Measurements from ENCODE around the gene CSF3. TPM values are rescaled to one million over a fixed set of nuclear protein-coding genes. Genes with fewer than 3 reads are reported as not detected.

The CSF3 gene
- total RNA-seq, 3 donors from 2014 or later (not counting 1 experiment from before 2014, with no cell fraction given) = not detected

DNA sequence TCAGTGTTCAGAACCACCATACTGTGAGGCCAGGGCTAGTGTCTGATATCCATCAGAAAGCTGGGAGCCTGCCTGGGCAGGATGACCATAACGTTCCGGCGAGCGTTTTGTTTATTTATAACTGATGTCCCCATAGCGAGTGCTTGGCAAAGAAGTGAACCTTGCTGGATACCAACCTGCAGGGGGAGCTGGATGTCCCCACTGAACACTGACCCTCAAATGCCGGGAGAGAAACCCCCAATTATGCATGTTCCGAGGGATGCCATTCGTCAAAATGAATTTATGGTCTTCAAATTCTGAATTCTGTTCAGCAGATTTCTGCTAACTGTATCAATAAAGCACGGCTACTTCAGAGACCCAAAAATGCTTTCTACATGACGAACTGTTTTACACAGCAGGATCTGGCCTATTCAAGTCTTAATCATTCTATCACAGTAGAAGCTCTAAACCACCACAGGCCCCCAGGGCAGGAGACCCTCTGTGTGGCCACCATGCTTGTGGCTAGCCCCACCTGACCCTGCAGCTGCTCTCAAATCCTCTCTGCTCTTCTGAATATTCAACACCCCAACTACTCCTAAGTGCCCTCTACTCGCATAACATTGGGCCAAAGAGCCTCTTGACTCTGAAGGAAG is 23.8 kb downstream of the CSF3 start:
- H3K36me3 Mint-ChIP-seq = no peaks in the 10 kb centered on the region
- intact Hi-C loops (cut with micrococcal nuclease) = no loop called here
- no peaks in the 10 kb centered on the region for H3K4me1 ChIP-seq (ENCODE audit: control insufficient read depth, insufficient read depth, low read length)
- H3K27ac Mint-ChIP-seq = no peak overlapping the region
- H3K4me3 ChIP-seq (ENCODE audit: low read length) = no peak overlapping the region
- peak in 1 of 3 donors; percentile 37 for ATAC-seq
- peak in 1 of 2 donors; percentile 37 for DNase-seq
- no peaks in the 10 kb centered on the region for H3K9me3 ChIP-seq (ENCODE audit: control insufficient read depth, insufficient read depth, low read length)
- no peaks in the 10 kb centered on the region for H3K9me3 Mint-ChIP-seq
- no peak overlapping the region for H3K27ac ChIP-seq (ENCODE audit: low read length)
- TF ChIP-seq, protein P1, sequence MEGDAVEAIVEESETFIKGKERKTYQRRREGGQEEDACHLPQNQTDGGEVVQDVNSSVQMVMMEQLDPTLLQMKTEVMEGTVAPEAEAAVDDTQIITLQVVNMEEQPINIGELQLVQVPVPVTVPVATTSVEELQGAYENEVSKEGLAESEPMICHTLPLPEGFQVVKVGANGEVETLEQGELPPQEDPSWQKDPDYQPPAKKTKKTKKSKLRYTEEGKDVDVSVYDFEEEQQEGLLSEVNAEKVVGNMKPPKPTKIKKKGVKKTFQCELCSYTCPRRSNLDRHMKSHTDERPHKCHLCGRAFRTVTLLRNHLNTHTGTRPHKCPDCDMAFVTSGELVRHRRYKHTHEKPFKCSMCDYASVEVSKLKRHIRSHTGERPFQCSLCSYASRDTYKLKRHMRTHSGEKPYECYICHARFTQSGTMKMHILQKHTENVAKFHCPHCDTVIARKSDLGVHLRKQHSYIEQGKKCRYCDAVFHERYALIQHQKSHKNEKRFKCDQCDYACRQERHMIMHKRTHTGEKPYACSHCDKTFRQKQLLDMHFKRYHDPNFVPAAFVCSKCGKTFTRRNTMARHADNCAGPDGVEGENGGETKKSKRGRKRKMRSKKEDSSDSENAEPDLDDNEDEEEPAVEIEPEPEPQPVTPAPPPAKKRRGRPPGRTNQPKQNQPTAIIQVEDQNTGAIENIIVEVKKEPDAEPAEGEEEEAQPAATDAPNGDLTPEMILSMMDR (IDR thresholded peaks at IDR 0.05) = no peak
- peaks cover 25% of the 10 kb centered on the region for H3K36me3 ChIP-seq (ENCODE audit: control insufficient read depth, insufficient read depth, low read length)
- no peak overlapping the region for H3K4me3 Mint-ChIP-seq
- H3K27me3 Mint-ChIP-seq (ENCODE audit: low read depth in 2 of 2) = no peaks in the 10 kb centered on the region
- H3K4me1 Mint-ChIP-seq = peaks cover 0 to 3% of the 10 kb centered on the region in 2 donors
- H3K27me3 ChIP-seq (ENCODE audit: control insufficient read depth, insufficient read depth, low read length) = no peaks in the 10 kb centered on the region
- 68% methylated on average over 11 of the region's 11 CpGs for WGBS (ENCODE audit: insufficient coverage)

DNA sequence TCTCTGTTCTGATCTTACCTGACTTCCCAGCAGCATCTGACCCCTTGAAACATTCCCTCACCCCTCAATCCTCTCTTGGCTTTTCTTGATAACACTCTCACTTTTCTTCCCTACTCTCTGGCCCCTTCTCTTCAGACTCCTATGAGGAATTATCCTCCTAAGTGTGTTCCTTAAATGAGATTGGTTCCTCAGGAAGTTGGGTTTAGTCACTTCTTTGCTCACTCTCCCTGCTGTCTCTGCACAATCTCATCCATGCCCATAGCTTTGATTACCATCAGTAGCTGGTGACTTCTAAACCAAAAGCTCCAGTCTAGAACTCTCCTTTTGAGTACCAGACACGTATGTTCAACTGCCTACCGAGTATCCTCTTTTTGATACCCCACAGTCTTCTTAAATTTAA is 26.0 kb downstream of the CSF3 start:
- Mint-ChIP-seq H3K9me3 (no peaks in the 10 kb centered on the region), H3K27ac (no peak overlapping the region), H3K4me3 (no peak overlapping the region), H3K4me1 (peaks cover 0 to 3% of the 10 kb centered on the region in 2 donors), H3K36me3 (no peaks in the 10 kb centered on the region), H3K27me3 (ENCODE audit: low read depth in 2 of 2) (no peaks in the 10 kb centered on the region)
- H3K4me1 ChIP-seq (ENCODE audit: control insufficient read depth, insufficient read depth, low read length) = no peaks in the 10 kb centered on the region
- DNase-seq = no peak
- no peaks in the 10 kb centered on the region for H3K27me3 ChIP-seq (ENCODE audit: control insufficient read depth, insufficient read depth, low read length)
- 98% methylated on average over 2 of the region's 2 CpGs for WGBS (ENCODE audit: insufficient coverage)
- TF ChIP-seq, protein P1 (IDR thresholded peaks at IDR 0.05) = no peak
- no peaks in the 10 kb centered on the region for H3K9me3 ChIP-seq (ENCODE audit: control insufficient read depth, insufficient read depth, low read length)
- H3K36me3 ChIP-seq (ENCODE audit: control insufficient read depth, insufficient read depth, low read length) = peaks cover 8% of the 10 kb centered on the region
- intact Hi-C loops (cut with micrococcal nuclease) = no loop called here
- no peak for ATAC-seq
- no peak overlapping the region for H3K4me3 ChIP-seq (ENCODE audit: low read length)
- H3K27ac ChIP-seq (ENCODE audit: low read length) = no peak overlapping the region

DNA sequence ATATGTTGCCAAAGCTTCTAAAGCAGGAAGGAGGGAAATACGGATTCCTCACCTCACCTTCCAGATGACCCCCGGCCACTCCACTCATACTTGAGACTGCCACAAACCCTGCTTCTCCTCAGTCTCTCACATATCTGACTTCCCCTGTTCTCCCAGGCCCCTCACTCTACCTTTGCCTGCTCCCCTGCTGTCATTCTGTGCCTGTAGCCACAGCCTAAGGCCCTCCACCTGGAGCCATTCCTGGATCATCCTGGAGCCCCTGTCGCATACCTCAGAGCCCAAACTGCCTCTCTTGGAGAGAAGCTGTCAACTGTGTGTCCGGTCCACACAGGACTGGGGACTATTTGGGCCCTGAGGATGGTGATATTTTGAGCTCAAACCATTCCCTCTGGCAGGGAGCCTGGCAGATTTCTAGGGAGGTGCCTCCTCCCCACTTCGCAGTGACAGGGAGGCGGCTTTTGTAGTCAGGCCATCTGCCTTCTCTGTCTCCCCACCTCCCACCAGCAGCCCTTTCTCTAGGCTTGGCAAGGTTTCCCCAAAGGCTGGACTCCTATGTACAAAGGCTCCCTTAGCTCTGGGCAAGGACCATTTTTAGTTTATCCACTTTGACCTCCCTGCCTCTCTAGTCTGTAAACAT is 41.3 kb downstream of the CSF3 start:
- Histone ChIP-seq H3K27me3 (ENCODE audit: control insufficient read depth, insufficient read depth, low read length) (no peaks in the 10 kb centered on the region), H3K36me3 (ENCODE audit: control insufficient read depth, insufficient read depth, low read length) (peaks cover 4% of the 10 kb centered on the region), H3K4me3 (ENCODE audit: low read length) (no peak overlapping the region), H3K4me1 (ENCODE audit: control insufficient read depth, insufficient read depth, low read length) (peaks cover 14% of the 10 kb centered on the region), H3K27ac (ENCODE audit: low read length) (no peak overlapping the region), H3K9me3 (ENCODE audit: control insufficient read depth, insufficient read depth, low read length) (no peaks in the 10 kb centered on the region)
- 87% methylated on average over 6 of the region's 6 CpGs for WGBS (ENCODE audit: insufficient coverage)
- no peak overlapping the region for H3K27ac Mint-ChIP-seq
- ATAC-seq (no peak), DNase-seq (no peak)
- peaks cover 0 to 2% of the 10 kb centered on the region in 2 donors for H3K27me3 Mint-ChIP-seq (ENCODE audit: low read depth in 2 of 2)
- H3K36me3 Mint-ChIP-seq = no peaks in the 10 kb centered on the region
- H3K4me1 Mint-ChIP-seq = peaks cover 13 to 18% of the 10 kb centered on the region in 2 donors
- intact Hi-C loops (cut with micrococcal nuclease) = no loop called here
- TF ChIP-seq, protein P1 (IDR thresholded peaks at IDR 0.05) = no peak
- H3K9me3 Mint-ChIP-seq = no peaks in the 10 kb centered on the region
- H3K4me3 Mint-ChIP-seq = no peak overlapping the region

All from natural killer cell (primary cell).